Heart left ventricle (tissue), 16 donors: Measurements from ENCODE around the gene CBX2. TPM values are rescaled to one million over a fixed set of nuclear protein-coding genes. Genes with fewer than 3 reads are reported as not detected.

ENCODE experiments used
- ATAC-seq, 4 donors: fragments of 200-7000 bp; cut with Tn5 transposase; one replicate each; pipeline ENCODE4 v1.9.1; 2020 to 2022; ENCODE audit warnings: moderate library complexity in 4 of 4, mild to moderate bottlenecking in 3 of 4, moderate number of reproducible peaks in 1 of 4
- DNase-seq, 5 donors: peaks; one replicate each; pipeline ENCODE4 v3.0.0-alpha.2; 2020
- H3K27ac ChIP-seq, 12 donors: fragments of 200-600 bp; sonication (generic) in 4 of 12; one replicate each; pipeline versions ENCODE4 v1.5.0 to v1.8.0; 2016 to 2022; ENCODE audit warnings: mild to moderate bottlenecking in 2 of 12
- H3K27me3 ChIP-seq, 9 donors: fragments of 200-600 bp; sonication (generic) in 2 of 9; one replicate each; pipeline versions ENCODE4 v1.5.1 to v1.8.0; 2016 to 2022; ENCODE audit warnings: mild to moderate bottlenecking in 3 of 9
- H3K36me3 ChIP-seq, 9 donors: fragments of 200-600 bp; sonication (generic) in 2 of 9; one replicate each; pipeline versions ENCODE4 v1.5.0 to v1.8.0; 2018 to 2022; ENCODE audit warnings: mild to moderate bottlenecking in 2 of 9
- H3K4me1 ChIP-seq, 12 donors: fragments of 200-600 bp; sonication (generic) in 4 of 12; one replicate each; pipeline versions ENCODE4 v1.5.0 to v1.8.0; 2016 to 2022; ENCODE audit warnings: mild to moderate bottlenecking in 3 of 12
- H3K4me3 ChIP-seq, 12 donors: fragments of 200-600 bp; sonication (generic) in 4 of 12; one replicate each; pipeline versions ENCODE4 v1.5.0 to v1.8.0; 2017 to 2022; ENCODE audit warnings: mild to moderate bottlenecking in 9 of 12, moderate library complexity in 4 of 12
- H3K9me3 ChIP-seq, 12 donors: fragments of 200-600 bp; sonication (generic) in 4 of 12; one replicate each; pipeline versions ENCODE4 v1.5.0 to v1.8.0; 2016 to 2022; ENCODE audit warnings: mild to moderate bottlenecking in 1 of 12
- CTCF ChIP-seq, 12 donors: fragments of 200-600 bp; sonication (generic) in 4 of 12; IDR thresholded peaks; one replicate each; pipeline versions ENCODE4 v1.5.0 to v1.8.0; 2018 to 2022; ENCODE audit warnings: antibody characterized with exemption in 12 of 12, mild to moderate bottlenecking in 5 of 12
- POLR2A ChIP-seq, 2 donors: fragments of 450-650 bp; IDR thresholded peaks; one replicate each; pipeline ENCODE4 v1.6.1; 2017; ENCODE audit warnings: antibody characterized with exemption in 2 of 2, mild to moderate bottlenecking in 2 of 2, moderate library complexity in 2 of 2
- WGBS, 4 donors: extraction: QIAGEN DNeasy Blood & Tissue Kit in 2 of 4; methylation state at CpG; one replicate each; pipeline versions ENCODE4 v1.1.5 to v1.1.7; 2013 to 2018; 5-methylcytosine and 5-hydroxymethylcytosine counted together
- intact Hi-C, 10 donors: fragments of 100-400 bp; cut with DNase I; formaldehyde crosslinking; loops; one replicate each; pipeline versions ENCODE4 v1.11.1 to v1.14.2; 2022
- polyA plus RNA-seq, 2 donors: library from polyadenylated mRNA; stranded (reverse); fragments of 200-250 nt; gene quantifications; one replicate each; pipeline ENCODE4 v1.2.3, GENCODE V29; 2013
- total RNA-seq, 9 donors: library from RNA; depleted of rRNA in 2 of 9; stranded (reverse); fragments of >200 nt in 2 of 9; fragmentation: NEBNext Ultra II Directional in 3 of 9; extraction: Animal tissue kit (Norgen Biotek cat#: 25700) in 3 of 9; gene quantifications; one replicate each; pipeline versions ENCODE4 v1.1.0 to v1.2.4, GENCODE V29; 2016 to 2023
- donor health status: ischemic (EF 13 %, LVEDD 7.1; RV severe dilation, severe dysfunction).
- donor health status: healthy with polysubstance abuse.
- donor health status: DM: no; HTN: yes; CAD: no.
- donor health status: DM: no; HTN: no; CAD: no.
- donor health status: ischemic (EF 25% LVEDD 6.9; RV normal size, moderate dysfunction).
- donor health status: ischemic (EF 25% LVEDD 5.7; RV mildly dilated, moderate dysfunction).
- donor health status: healthy.
- donor health status: DM: yes; HTN: yes; CAD: no.
- donor health status: ischemic (EF 35%, LVEDD 5.7; RV mildly dilated, moderate dysfunction).
- donor health status: nonischemic (EF 11% LVEDD 7.7; RV severe dilation, severe dysfunction).
- donor health status: DM: yes; HTN: yes; CAD: no.
- donor health status: PGD.
- donor health status: ischemic (EF 29% LVEDD 5.4; RV normal size, mild dysfunction).
- donor health status: nonischemic (EF 23%, LVEDD 6.1; RV moderate dilation, normal function).

CBX2 gene
- total and polyA plus RNA-seq, 11 donors = 2.4 to 4.3 (median 3.1) TPM

DNA sequence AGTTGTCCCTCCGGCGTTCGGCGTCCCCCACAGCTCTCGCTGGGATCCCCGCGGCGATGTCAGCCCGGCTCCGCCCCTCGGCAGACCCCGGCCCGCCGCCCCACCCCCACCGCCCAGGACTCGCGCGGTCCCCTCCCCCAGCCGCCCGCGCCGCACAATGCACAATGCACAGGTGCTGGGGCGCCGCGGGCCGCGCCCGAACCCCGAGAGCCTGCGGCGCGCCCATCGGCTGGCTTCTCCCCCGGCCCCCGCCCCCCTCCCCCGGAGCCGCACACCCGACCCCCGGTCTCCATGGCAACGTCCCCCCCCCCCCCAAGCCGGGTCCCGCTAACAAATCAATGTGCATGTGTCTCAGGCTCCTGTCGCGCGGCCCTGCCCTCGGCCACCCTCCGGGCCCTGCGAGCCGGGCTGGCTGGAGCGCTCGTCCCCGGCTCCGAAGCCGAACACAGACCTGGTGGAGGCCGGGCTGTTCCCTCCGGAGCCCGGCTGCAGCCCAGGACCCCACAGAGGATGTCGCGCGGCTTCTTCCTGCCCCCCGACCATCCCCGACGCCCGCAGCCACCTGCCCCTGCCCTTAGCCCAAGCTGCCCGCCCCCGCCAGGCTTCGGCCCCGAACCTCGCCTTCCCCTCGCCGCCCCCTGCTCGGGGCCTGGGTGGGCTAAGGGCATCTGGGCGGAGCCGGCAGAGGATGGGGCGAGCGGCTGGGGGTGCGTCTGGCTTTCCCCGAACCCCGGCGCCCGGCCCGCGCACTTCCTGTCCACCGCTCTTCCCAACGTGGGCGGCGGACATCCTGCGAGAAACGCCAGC lies 19.7 kb downstream of the CBX2 start:
- H3K27ac ChIP-seq = peak overlapping the region in 11 of 12 donors; percentile 45 to 89 (median 80)
- no peak for TF ChIP-seq POLR2A (IDR thresholded peaks at IDR 0.05)
- no peak for TF ChIP-seq CTCF (IDR thresholded peaks at IDR 0.05)
- peaks cover 0 to 9% (median 0%) of the 10 kb centered on the region in 9 donors for H3K36me3 ChIP-seq
- peak in 2 of 4 donors; percentile 23 to 25 for ATAC-seq
- peaks cover 50 to 67% (median 61%) of the 10 kb centered on the region in 9 donors for H3K27me3 ChIP-seq
- intact Hi-C loops = loop anchor here in 9 of 10 donors (2.0 to 10.0 kb wide), 6 partner anchors 40 to 195 kb away; partner anchors contain the start of gene CBX4 (in 5 of the 9)
- H3K9me3 ChIP-seq = no peaks in the 10 kb centered on the region
- peak overlapping the region; percentile 36 to 95 (median 74) for H3K4me3 ChIP-seq
- peak in 1 of 5 donors; percentile 68 for DNase-seq
- WGBS, 4 donors = 0 to 3% (median 1%) methylated on average over 1 to 89 of the region's 89 CpGs
- peaks cover 3 to 66% (median 47%) of the 10 kb centered on the region in 12 donors for H3K4me1 ChIP-seq

DNA sequence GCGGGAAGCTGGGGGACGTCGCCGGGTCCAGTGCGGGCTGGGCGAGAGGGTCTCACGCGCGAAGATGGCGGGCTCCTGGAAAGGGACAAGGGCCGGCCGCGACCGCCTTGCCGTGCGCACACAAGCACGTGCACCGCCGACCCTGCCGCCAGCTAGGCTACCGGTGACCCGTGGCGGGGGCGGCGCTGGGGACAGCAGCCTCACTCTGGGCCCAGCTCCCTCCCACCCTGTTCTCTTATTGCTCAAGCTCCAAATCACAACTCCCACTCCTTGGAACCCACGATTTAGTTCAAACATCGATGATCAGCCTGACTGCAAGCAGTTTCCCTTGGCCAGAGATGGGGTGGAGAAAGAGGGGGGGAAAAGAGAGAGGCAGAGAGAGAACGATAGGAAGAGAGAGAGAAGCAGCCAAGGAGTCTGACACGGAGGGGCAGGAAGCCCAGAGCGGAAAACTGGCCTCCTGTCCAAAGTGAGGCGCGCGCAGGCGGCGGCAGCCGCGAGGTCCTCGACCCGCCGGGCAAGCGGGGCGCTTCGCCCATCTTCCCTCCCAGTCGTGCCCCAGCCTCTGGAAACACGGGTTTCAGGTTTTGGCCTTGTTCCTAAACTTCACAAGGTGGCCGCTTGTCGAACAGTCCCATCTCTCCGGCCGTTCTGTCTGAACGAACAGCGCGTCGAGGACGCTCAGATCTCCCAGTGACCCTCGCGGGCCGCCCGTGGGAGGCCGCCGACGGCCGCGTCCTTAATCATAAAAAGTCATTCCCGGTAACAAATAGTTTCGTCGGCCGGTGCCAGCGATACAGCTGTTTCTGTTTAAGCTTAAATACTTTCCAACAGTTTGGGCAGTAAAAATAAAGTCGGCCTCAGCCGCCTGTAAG lies 20.6 kb downstream of the CBX2 start:
- Histone ChIP-seq H3K36me3 (peaks cover 0 to 9% (median 0%) of the 10 kb centered on the region in 9 donors), H3K4me1 (peaks cover 3 to 66% (median 45%) of the 10 kb centered on the region in 12 donors), H3K4me3 (peak overlapping the region; percentile 36 to 95 (median 74)), H3K27me3 (peaks cover 57 to 67% (median 61%) of the 10 kb centered on the region in 9 donors), H3K9me3 (no peaks in the 10 kb centered on the region), H3K27ac (no peak overlapping the region)
- ATAC-seq = no peak
- intact Hi-C loops = loop anchor here in 7 of 10 donors (5.0 to 10.0 kb wide), 5 partner anchors 39 to 194 kb away; partner anchors contain the start of gene CBX4 (in 2 of the 7)
- DNase-seq = no peak
- 1 to 4% (median 2%) methylated on average over 59 to 70 of the region's 70 CpGs for WGBS, 4 donors
- no peak for TF ChIP-seq POLR2A (IDR thresholded peaks at IDR 0.05)
- no peak for TF ChIP-seq CTCF (IDR thresholded peaks at IDR 0.05)

GRCh38 chr17:79799174-79799537 lies 21.2 kb downstream of the CBX2 start:
- no peak for TF ChIP-seq CTCF (IDR thresholded peaks at IDR 0.05)
- no peak for TF ChIP-seq POLR2A (IDR thresholded peaks at IDR 0.05)
- Histone ChIP-seq H3K27ac (no peak overlapping the region), H3K9me3 (no peaks in the 10 kb centered on the region), H3K27me3 (peaks cover 62 to 68% (median 65%) of the 10 kb centered on the region in 9 donors), H3K36me3 (peaks cover 0 to 9% (median 0%) of the 10 kb centered on the region in 9 donors), H3K4me1 (peaks cover 3 to 72% (median 43%) of the 10 kb centered on the region in 12 donors), H3K4me3 (peak overlapping the region in 1 of 12 donors; percentile 56)
- 3 to 5% (median 4%) methylated on average over 22 to 23 of the region's 23 CpGs for WGBS, 4 donors
- DNase-seq = no peak
- ATAC-seq = no peak
- intact Hi-C loops = loop anchor here in 7 of 10 donors (5.0 to 10.0 kb wide), 5 partner anchors 38 to 193 kb away; partner anchors contain the start of gene CBX4 (in 2 of the 7)
